ENCODE results near the gene ATP2A3.

Gene ATP2A3

DNA sequence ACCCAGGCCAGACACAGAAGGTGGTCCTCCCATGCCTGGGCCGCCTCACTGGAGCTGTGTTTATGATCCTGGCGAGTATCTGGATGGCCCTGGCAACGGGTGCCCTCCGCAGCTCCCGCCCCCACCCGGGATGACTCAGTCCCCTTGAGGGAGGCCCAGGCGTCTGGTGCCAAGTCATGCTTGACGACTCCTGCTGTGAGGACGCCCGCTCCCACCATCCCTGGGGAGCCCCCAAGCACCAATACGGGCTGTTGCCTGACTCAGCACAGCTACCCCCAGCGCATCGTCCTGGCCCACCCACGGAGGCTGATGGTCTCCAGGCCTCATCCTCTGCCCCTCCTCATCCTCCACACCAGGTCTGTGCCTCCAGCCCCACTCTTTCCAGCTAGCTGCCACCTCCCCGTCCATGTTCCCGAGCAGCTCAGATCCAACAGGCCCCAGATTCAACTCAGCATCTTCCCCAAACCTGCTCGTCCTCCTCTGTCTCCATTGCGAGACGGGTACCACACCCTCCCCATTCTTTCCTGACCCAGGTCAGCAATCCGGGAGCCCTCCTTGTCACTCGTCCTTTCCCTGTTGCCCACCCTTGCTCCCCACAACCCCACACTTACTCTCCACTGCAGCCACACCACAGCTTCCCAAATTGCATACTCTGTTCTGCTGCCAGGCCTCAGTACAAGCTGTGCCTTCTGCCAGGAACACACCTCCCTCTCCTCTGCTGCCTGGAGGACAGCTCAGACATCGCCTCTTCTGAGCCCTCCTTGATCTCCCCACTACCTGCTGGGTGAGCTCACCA lies 74.0 kb downstream of the ATP2A3 start:
- DNase-seq (ENCODE audit: low read depth), result peak; percentile 84

DNA sequence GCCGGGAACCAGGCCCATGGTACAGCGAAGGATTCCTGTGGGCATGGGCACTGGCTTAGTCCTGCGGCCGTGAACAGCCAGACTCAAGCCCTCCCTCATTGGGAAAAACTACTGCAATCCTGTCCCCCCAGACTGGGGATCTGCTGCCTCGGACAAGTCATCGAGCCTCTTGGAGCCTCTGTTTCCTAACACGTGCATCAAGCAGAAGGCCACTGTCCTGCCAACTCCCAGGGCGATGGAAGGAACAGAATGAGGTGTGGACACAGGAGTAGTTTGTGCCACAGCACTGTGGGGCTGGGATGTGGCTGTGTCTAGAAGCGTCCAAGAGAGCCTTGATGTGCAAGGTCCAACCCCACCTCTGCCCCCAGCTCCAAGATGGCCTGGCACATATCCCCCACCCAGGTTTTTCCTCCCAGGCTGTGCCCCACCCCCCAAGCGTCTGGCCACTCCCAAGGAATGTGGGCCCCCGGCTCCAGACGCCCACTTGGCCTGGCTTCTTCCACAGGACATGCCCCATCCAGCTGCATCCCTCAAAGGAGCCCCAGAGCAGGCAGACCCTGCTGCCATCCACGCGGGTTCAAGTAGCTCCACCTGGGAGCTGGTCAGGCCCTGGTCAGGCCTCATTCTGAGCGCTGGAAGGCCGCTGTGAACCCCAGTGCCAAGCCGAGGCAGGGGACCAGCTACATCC lies 74.8 kb downstream of the ATP2A3 start:
- DNase-seq (ENCODE audit: low read depth), result no peak

DNA sequence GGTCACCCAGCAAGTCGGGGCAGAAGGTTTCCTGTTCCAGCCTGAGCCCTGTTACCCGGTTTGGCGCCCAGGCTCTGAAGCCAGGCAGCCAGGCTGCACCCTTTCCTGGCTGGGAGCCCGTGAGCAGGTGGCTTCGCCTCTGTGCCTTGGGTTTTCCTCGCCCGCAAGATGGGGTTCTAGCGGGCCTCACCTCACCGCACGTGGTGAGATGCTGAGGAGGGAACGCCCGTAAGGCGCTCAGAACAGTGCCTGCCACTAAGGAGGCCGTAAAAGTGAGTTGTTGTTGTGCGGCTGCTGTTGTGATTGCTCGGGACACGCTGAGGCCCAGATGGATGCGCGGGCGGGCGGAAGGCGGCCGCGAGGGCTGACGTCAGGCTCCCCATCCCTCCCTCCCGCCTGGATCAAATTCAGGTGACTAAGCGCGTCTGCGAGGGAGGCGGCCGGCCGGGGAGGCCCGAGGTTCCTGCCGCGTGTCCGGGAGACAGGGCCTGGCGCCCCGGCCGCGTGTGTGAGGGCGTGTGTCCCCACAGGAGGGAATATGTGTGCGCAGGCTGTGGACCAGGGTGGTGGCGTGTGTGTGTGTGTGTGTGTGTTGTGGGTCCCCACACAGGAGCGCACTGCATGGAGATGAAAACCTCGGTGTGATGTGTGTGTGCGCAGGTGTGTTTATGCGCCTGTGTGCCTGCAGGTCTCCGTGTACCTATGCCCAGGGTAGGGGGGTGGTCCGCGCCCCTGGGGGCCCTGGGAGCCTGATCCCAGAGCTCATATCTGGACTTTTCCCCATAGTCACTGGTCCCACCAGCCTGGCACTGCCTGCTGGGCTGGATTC lies 75.7 kb downstream of the ATP2A3 start:
- peak; percentile 94 for DNase-seq (ENCODE audit: low read depth)

DNA sequence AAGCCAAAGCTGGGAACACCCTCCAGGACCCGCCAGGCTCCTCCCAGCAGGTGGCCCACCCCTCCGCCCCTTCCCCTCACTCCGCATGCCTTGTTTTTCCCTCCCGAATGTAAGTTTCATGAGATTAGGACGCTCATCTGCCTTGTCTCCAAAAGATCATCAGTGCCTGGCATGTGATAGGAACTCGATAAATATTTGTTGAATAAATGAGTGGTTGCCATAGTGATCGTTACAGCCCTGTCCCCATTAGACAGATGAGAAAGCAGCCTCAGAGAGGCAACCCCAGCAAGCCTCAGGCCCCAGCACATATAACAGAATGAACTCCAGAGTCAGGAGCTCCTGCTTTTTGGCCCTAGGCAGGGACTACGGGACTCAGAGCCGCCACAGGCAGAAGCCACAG lies 76.4 kb downstream of the ATP2A3 start:
- no peak for DNase-seq (ENCODE audit: low read depth)

DNA sequence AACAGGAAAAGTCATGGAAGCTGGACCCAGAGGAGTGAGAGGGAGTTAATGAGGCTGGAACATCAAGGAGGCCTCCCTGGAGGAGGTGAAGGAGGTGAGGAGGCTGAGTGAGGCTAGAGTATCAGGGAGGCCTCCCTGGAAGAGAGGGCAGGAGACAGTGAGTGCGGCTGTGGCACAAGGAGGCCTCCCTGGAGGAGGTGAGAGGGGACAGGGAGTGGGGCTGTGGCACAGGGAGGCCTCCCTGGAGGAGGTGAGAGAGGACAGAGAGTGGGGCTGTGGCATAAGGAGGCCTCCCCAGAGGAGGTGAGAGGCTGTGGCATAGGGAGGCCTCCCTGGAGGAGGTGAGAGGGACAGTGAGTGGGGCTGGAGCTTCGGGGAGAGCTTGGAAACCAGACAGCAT lies 76.8 kb downstream of the ATP2A3 start:
- no peak for DNase-seq (ENCODE audit: low read depth)

DNA sequence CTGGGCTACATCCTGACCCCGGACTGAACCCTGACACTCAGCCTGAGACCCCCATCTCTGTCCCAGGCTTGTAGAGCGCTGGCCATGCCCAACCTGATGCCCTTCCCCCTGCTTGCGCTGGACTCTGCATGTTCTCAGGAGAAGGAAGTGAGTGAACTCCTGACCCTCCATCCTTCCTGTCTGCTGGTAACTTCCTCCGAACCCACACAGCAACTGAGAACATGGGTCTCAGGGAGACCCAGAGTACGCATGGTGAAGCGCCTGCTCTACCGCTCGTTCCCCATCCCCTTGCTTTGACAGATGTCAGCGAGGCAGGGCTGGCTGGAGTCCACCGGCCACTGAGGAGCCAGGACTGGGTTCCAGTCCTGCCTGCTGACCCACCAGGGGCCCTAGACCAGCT lies 77.5 kb downstream of the ATP2A3 start:
- DNase-seq (ENCODE audit: low read depth), result no peak

DNA sequence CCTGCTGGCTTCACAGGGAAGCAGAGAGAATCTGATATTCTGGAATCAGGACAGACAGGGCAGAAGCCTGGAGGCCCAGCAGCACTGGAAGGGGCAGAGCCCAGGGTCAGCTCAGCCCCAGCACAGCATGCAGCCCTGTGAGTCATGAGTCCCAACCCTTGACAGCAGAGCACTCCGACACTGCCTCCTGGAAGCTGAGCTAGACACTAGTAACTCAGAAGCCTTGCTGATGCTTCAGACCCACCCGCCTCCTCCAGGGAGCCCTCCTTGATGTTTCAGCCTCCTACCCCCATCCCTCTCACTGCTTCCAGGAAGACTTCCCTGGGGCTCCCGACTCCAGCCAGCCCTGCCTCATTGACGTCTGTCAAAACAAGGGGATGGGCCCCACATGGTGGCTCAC lies 78.3 kb downstream of the ATP2A3 start:
- DNase-seq (ENCODE audit: low read depth), result peak; percentile 77

DNA sequence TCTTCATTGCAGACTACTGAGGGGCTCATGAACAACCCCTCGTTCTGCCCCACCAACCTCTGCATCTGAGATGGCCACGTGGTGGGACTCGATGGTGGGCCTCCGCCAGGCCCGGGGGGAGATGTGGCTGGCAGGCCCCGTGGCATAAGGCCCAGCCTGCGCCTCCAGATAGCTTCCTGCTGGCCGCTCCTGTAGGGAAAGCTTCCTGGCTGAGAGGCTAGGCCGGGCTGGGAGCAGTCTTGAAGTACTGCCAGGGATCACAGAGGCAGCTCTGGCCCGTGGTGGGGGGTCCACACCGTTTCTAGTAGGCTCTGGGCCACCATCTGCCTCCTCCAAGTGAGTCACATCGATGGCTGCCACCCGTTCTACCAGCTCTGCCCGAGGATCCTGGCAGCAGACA lies 79.0 kb downstream of the ATP2A3 start:
- no peak for DNase-seq (ENCODE audit: low read depth)

DNA sequence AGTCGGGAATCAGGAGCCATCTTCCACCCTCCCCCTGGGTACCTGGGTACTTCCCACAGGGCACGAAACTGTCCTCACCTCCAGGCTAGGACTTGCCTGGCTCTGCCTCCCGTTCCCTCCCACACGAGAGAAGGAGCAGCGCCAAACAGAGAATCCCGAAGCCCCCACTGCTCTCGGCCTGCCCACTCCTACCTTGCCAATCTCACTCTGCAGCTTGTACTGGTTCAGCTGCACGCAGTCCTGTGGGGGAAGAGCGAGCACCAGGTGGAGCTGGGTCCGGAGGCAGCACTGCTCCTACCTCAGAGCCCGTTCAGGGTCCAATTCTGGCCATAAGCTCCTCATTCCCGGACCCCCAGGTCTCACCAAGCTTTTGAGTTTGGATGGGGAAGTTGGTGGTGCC lies 80.0 kb downstream of the ATP2A3 start:
- DNase-seq (ENCODE audit: low read depth), result no peak

DNA sequence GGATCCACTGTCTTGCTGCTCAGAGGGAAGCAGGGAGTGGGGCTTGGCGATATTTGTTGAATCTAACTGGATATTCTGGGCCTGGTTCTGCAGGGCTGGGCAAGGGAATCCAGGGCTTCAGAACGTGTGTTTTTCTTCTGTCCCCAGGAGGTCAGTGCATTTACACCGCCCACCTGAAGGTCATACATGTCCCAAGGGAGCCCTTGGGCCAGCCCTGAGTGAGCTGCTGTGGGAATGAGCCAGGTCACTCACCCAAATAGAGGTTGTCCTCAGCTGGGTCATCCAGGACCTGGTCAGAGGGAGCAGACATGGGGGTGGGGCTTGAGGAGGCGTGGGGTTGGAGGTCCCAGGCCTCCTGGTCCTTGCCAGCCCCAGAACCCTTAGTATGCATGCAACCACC lies 82.0 kb downstream of the ATP2A3 start:
- DNase-seq (ENCODE audit: low read depth), result no peak

DNA sequence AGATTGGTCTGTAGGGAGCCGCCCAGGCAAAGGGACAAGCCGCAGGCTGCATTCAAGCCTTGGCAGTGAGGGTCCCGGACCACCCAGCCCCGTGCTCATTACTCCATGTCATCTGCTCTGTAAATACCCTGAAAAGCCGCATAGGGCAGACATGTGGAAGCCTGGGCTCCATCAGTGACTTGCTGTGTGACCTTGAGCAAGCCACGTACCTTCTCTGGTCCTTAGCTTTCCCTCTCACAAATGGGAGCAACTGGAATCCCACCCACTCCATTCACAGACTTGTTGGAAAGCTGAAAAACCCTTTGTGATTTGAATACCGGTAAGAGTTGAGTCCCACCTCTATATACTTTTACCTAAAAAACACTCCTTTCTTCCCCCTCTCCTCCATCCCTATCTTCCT lies 83.3 kb downstream of the ATP2A3 start:
- no peak for DNase-seq (ENCODE audit: low read depth)

DNA sequence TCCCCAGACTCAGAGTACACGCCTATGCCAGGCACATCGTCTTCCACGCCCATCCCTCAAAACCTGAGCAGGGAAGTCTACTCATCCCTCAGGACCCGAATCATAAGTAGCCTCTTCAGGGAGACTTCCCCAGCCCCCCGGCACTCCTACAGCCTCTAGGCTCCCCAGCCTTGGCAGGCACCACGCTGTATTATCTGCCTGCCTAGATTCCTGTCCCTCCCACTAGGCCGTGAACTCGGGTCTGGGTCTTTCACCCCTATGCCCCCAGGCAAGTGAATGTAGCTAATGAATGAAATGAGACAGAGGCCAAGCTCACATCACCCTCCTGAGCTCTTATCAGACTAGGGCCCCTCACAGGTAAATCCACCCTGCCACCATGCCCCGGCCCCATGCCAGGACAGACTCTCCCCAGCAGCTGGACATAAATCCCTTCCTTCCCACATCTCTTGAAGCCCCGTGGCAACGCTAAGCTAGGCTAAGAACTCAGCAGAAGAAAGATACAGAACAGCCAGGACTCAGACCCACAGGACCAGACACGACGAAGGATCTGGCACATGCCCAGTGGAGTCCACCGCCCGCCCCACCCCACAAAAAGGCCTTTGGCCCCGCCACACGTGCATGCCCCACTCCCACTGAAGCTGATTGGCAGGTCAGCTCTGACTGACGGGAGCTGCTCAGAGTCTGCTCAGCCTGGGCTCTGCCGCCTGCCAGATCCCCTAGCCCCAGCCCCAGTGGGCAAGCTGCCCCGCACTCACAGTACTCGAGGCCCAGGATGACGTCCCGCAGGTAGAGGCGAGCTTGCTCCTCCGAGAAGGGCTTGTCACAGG lies 84.4 kb downstream of the ATP2A3 start:
- peak; percentile 19 for DNase-seq (ENCODE audit: low read depth)

DNA sequence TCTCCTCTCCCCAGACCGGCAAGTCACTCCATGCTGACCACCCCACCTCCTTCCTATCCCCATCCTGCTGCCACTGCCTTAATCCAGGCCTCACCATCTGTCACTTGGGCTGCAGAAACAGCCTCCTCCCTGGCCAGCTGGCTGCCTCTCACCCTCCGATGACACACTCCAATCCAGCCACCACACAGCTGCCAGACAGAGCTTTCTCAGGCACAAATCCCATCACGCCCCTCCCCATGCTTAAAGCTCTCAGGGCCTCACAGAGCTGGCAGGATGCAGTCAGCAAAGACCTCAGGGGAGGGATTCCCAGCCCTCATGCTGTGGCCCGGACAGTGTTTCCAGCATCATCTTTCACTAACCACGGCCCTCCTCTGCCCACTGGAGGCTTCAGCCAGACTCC lies 85.1 kb downstream of the ATP2A3 start:
- DNase-seq (ENCODE audit: low read depth), result peak; percentile 43

DNA sequence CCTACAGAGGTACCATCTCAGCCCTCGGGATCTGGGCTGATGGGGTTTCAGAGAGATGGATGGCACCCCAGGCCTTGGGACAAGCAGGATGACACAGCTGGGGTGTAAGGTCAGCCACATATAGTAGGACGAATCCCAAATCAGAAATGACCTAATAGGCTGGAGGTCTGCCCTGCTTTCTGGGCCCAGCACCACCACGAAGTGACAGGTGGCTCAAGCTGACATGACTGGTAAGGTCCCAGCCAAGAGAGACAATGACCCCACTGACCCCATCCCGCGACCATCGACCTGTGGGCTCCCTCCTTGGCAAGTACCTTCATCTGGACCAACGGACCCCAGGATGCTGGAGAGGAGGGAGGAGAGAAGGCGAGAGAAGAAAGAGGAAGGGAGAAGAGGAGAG lies 87.0 kb downstream of the ATP2A3 start:
- no peak for DNase-seq (ENCODE audit: low read depth)

DNA sequence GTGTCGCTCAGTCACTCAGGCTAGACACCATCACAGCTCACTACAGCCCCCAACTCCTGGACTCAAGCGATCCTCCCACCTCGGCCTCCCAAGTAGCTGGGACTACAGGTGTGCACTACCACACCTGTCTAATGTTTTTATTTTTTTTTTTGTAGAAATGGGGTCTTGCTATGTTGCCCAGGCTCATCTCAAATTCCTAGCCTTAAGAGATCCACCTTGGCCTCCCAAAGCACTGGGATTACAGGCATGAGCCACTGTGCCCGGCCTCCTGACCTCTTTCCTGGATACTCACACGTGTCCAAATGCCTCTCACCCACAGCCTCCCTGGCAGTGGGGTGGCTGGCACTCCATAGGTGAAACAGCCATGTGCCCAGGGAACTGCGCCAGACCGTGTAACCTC lies 88.9 kb downstream of the ATP2A3 start:
- DNase-seq (ENCODE audit: low read depth), result no peak
